Loucy (cell line): ENCODE measurements around the gene GAREM2.

Source experiments
- EZH2phosphoT487 ChIP-seq: fragments of 200-600 bp; IDR thresholded peaks from 2 replicates; pipeline ENCODE4 v1.6.1; 2018; ENCODE audit warnings: antibody characterized with exemption, mild to moderate bottlenecking, moderate library complexity, borderline replicate concordance
- TF ChIP-seq, protein P1 (sequence below): fragments of 200-600 bp; sonication (generic); conservative IDR thresholded peaks from 2 replicates; pipeline ENCODE4 v1.5.1; 2014; ENCODE audit warnings: mild to moderate bottlenecking, antibody characterized with exemption, low read length

DNA sequence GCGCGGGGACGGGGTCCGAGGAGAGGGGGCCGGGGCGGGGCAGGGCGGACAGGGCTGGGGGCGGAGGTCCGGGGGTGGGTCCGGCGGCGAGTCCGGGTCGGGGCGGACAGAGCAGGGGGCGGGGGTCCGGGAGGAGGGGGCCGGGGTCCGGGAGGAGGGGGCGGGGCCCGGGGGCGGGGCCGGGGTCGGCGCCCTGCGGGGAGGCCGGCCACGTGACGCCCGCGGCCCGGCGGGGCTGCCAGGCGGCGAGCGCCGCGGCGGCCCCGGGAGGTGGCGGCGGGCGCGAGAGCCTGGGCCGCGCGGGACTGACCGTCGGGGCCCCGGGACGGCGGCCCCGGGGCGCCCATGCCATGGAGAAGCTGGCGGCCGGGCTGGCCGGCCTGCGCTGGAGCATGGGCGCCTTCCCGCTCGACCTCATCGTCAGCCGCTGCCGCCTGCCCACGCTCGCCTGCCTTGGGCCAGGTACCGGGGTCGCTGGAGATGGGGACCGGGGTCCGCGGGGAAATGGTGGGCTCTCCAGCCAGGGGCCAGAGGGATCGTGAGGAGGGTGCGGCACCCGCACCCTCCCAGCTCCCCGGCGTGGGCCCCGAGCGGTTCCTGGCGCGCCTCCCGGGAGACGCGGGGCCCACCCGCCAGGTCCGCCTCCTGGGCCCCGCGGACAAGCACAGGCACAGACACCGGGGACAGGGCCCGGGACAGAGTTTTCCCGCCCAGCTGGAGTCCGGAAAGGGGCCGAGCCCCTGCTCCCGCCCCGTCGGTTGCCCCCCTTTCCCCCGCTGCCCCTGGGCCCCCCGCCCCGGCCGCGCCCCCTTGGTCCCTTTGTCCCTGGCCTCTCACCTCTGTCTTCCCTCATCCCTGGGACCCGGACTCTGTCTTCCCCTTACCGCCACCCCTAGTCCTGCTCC, at the start of gene GAREM2:
- TF ChIP-seq, protein P1, sequence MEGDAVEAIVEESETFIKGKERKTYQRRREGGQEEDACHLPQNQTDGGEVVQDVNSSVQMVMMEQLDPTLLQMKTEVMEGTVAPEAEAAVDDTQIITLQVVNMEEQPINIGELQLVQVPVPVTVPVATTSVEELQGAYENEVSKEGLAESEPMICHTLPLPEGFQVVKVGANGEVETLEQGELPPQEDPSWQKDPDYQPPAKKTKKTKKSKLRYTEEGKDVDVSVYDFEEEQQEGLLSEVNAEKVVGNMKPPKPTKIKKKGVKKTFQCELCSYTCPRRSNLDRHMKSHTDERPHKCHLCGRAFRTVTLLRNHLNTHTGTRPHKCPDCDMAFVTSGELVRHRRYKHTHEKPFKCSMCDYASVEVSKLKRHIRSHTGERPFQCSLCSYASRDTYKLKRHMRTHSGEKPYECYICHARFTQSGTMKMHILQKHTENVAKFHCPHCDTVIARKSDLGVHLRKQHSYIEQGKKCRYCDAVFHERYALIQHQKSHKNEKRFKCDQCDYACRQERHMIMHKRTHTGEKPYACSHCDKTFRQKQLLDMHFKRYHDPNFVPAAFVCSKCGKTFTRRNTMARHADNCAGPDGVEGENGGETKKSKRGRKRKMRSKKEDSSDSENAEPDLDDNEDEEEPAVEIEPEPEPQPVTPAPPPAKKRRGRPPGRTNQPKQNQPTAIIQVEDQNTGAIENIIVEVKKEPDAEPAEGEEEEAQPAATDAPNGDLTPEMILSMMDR = no peak
- TF ChIP-seq EZH2phosphoT487 = no peak
